Kidney (tissue), 14 donors: ENCODE data around the gene PLXDC1. TPM values are rescaled to one million over a fixed set of nuclear protein-coding genes. Genes with fewer than 3 reads are reported as not detected.
A peak's percentile ranks its signal among the peaks of the same experiment; 100 is the strongest.

Experiments
- DNase-seq, 5 donors: peaks; one replicate each; pipeline ENCODE4 v3.0.0-alpha.2; 2013 to 2020
- FAIRE-seq: peaks from 2 replicates; lab custom pipeline; 2012; peaks lifted over from hg19 to GRCh38; lab: Jason Lieb, UNC
- H3K27ac ChIP-seq, 2 donors: one replicate each; pipeline ENCODE4 v1.7.0; 2013; ENCODE audit warnings: low read depth in 2 of 2, low read length in 2 of 2, inconsistent platforms in 1 of 2
- H3K27me3 ChIP-seq: one replicate; pipeline ENCODE4 v1.7.1; 2013; ENCODE audit warnings: low read length, inconsistent platforms; ENCODE audit not compliant: control insufficient read depth, insufficient read depth
- H3K36me3 ChIP-seq, 3 donors: one replicate each; pipeline versions ENCODE4 v1.7.0 to v1.7.1; 2013; ENCODE audit warnings: low read length in 3 of 3, control low read depth in 1 of 3, inconsistent platforms in 1 of 3; ENCODE audit not compliant: insufficient read depth in 3 of 3, control insufficient read depth in 2 of 3
- H3K4me1 ChIP-seq, 3 donors: one replicate each; pipeline versions ENCODE4 v1.7.0 to v1.7.1; 2013; ENCODE audit warnings: low read length in 3 of 3, inconsistent platforms in 1 of 3, low read depth in 1 of 3; ENCODE audit not compliant: control insufficient read depth in 2 of 3, insufficient read depth in 2 of 3
- H3K4me3 ChIP-seq, 3 donors: one replicate each; pipeline versions ENCODE4 v1.7.0 to v1.8.1; 2013; ENCODE audit warnings: low read length in 3 of 3, control low read depth in 1 of 3, inconsistent platforms in 1 of 3
- H3K9ac ChIP-seq, 3 donors: one replicate each; pipeline versions ENCODE4 v1.7.0 to v1.7.1; 2013; ENCODE audit warnings: low read length in 3 of 3, control low read depth in 1 of 3, inconsistent platforms in 1 of 3
- H3K9me3 ChIP-seq, 3 donors: one replicate each; pipeline versions ENCODE4 v1.7.0 to v1.7.1; 2013; ENCODE audit warnings: low read length in 3 of 3, control low read depth in 1 of 3, inconsistent platforms in 1 of 3; ENCODE audit not compliant: control insufficient read depth in 2 of 3, insufficient read depth in 1 of 3
- intact Hi-C: fragments of 100-400 bp; cut with DNase I; formaldehyde crosslinking; loops from one replicate; pipeline ENCODE4 v1.11.1; 2022
- polyA plus RNA-seq: library from polyadenylated mRNA; stranded (reverse); fragments of 350-450 nt; fragmentation: Illumina TruSeq; extraction: RNeasy Lipid Tissue Mini Kit (QIAGEN cat#74804); gene quantifications from one replicate; pipeline ENCODE4 v1.2.3, GENCODE V29; 2014; ENCODE audit warnings: low read depth, low replicate concordance; ENCODE audit not compliant: insufficient read depth
- total RNA-seq: library from RNA; stranded (reverse); fragmentation: NEBNext Ultra II Directional; extraction: Animal tissue kit (Norgen Biotek cat#: 25700); gene quantifications from one replicate; pipeline ENCODE4 v1.2.1, GENCODE V29; 2021
- TF ChIP-seq, protein P1 (sequence below): IDR thresholded peaks from 3 replicates; pipeline ENCODE4 v1.5.1; 2012; ENCODE audit warnings: mild to moderate bottlenecking, moderate library complexity, borderline replicate concordance; ENCODE audit not compliant: insufficient read depth; ENCODE audit errors: extremely low read depth
- donor health status: control.
- donor health status: control.
- donor health status: control.
- donor health status: control.
- donor health status: control.
- donor health status: DM: yes; HTN: yes; CAD: no.
- donor health status: Normal renal cell carcinoma (clear cell type).

PLXDC1 gene
- total and polyA plus RNA-seq, 2 donors from 2014 or later: 4.5 to 11.1 TPM

- H3K27me3 ChIP-seq: no peaks in the 10 kb centered on the region
- H3K4me3 ChIP-seq: no peak overlapping the region
- peaks cover 0 to 4% (median 0%) of the 10 kb centered on the region in 3 donors for H3K36me3 ChIP-seq
- TF ChIP-seq, protein P1, sequence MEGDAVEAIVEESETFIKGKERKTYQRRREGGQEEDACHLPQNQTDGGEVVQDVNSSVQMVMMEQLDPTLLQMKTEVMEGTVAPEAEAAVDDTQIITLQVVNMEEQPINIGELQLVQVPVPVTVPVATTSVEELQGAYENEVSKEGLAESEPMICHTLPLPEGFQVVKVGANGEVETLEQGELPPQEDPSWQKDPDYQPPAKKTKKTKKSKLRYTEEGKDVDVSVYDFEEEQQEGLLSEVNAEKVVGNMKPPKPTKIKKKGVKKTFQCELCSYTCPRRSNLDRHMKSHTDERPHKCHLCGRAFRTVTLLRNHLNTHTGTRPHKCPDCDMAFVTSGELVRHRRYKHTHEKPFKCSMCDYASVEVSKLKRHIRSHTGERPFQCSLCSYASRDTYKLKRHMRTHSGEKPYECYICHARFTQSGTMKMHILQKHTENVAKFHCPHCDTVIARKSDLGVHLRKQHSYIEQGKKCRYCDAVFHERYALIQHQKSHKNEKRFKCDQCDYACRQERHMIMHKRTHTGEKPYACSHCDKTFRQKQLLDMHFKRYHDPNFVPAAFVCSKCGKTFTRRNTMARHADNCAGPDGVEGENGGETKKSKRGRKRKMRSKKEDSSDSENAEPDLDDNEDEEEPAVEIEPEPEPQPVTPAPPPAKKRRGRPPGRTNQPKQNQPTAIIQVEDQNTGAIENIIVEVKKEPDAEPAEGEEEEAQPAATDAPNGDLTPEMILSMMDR: no peak
- H3K9me3 ChIP-seq: no peaks in the 10 kb centered on the region
- intact Hi-C loops: no loop called here
- no peak overlapping the region for H3K27ac ChIP-seq
- no peak overlapping the region for H3K9ac ChIP-seq
- peak in 2 of 5 donors; percentile 42 to 46 for DNase-seq
- no peak for FAIRE-seq
- H3K4me1 ChIP-seq: peaks cover 0 to 2% (median 0%) of the 10 kb centered on the region in 3 donors
Observed at GRCh38 chr17:39194985-39195524, 43.6 kb upstream of the PLXDC1 start.

DNA sequence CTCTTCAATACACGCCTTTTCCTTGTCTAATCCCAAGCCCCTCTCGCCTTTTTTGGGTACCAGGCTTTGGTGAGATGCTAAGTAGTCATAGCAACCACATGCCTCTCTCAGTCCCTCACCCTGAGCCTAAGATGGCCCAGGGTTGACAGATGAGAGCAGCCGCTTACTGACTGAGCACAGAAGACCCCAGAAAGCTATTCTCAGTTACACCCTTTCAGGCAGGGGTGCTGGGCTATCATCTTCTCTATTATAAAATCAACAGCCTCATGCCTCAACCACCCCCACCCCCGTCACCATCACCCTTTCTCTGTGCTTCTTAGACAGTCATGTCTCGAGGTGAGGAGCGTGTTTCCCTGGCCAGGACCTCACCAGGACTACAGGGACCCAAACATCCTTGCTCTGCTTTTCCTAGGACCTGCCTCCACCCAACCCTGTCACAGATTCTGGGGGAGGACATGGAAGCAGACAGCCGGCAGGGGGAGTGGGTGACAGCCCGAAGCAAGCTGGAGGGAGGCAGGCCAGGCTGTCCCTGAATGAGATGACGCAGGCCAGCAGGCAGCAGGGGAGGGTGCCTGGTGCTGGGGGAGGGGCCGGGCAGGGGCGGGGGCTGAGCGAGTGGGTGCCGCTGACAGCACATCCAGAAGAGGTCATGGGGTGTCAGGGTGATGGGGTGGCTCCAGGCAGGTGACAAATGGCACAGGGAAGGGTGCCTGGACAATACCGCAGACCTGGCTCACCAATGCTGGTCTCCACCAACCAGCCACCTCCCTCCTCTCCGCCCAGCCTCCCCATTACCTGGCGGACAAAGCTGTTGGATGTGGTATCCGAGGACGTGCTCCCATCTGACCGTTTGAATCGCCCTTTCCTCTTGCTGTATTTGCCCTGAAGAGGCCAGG is 42.9 kb upstream of the PLXDC1 start:
- H3K4me3 ChIP-seq: no peak overlapping the region
- FAIRE-seq (no peak), DNase-seq (peak in 4 of 5 donors; percentile 75 to 89 (median 84))
- H3K36me3 ChIP-seq: peaks cover 0 to 4% (median 0%) of the 10 kb centered on the region in 3 donors
- peaks cover 0 to 2% (median 0%) of the 10 kb centered on the region in 3 donors for H3K4me1 ChIP-seq
- H3K9ac ChIP-seq: no peak overlapping the region
- no peaks in the 10 kb centered on the region for H3K27me3 ChIP-seq
- intact Hi-C loops: no loop called here
- TF ChIP-seq, protein P1: no peak
- H3K9me3 ChIP-seq: no peaks in the 10 kb centered on the region
- no peak overlapping the region for H3K27ac ChIP-seq

GRCh38 chr17:39193346-39193745 is 41.9 kb upstream of the PLXDC1 start:
- no peak for FAIRE-seq
- H3K27ac ChIP-seq: no peak overlapping the region
- DNase-seq: peak in 1 of 5 donors; percentile 47
- intact Hi-C loops: no loop called here
- H3K27me3 ChIP-seq: no peaks in the 10 kb centered on the region
- H3K36me3 ChIP-seq: peaks cover 0 to 4% (median 0%) of the 10 kb centered on the region in 3 donors
- no peak overlapping the region for H3K9ac ChIP-seq
- no peaks in the 10 kb centered on the region for H3K9me3 ChIP-seq
- TF ChIP-seq, protein P1: no peak
- peaks cover 0 to 2% (median 0%) of the 10 kb centered on the region in 3 donors for H3K4me1 ChIP-seq
- no peak overlapping the region for H3K4me3 ChIP-seq
